Thyroid gland (tissue), 4 donors: Measurements from ENCODE around the gene GAS2.

Source experiments
- CTCF ChIP-seq, 6 experiments: fragments of 200-600 bp in 3 of 6; fragments of 450-650 bp in 3 of 6; sonication (generic) in 3 of 6; IDR thresholded peaks; one replicate each; pipeline ENCODE4 v1.5.1; 2016 to 2019; ENCODE audit warnings: antibody characterized with exemption in 6 of 6, mild to moderate bottlenecking in 2 of 6, inconsistent platforms in 1 of 6, moderate library complexity in 1 of 6
- POLR2A ChIP-seq, 2 donors: fragments of 450-650 bp; IDR thresholded peaks; one replicate each; pipeline ENCODE4 v1.6.1; 2017; ENCODE audit warnings: antibody characterized with exemption in 2 of 2, mild to moderate bottlenecking in 2 of 2, moderate library complexity in 1 of 2

GRCh38 chr11:22635689-22636088 is 30.7 kb upstream of the GAS2 start:
- TF ChIP-seq CTCF (IDR thresholded peaks at IDR 0.05) (no peak), POLR2A (IDR thresholded peaks at IDR 0.05) (no peak)
